IPS-20b (cell line): ENCODE results near the gene NOXA1.

ENCODE experiments used
- H3K27ac ChIP-seq: one replicate; pipeline ENCODE4 v1.5.1; 2013; ENCODE audit warnings: low read length
- H3K27me3 ChIP-seq: 2 replicates; pipeline ENCODE4 v1.6.1; 2013; ENCODE audit warnings: mild to moderate bottlenecking, low read length, inconsistent platforms; ENCODE audit not compliant: insufficient read depth
- H3K36me3 ChIP-seq: 2 replicates; pipeline ENCODE4 v1.6.1; 2013; ENCODE audit warnings: low read depth, mild to moderate bottlenecking, inconsistent platforms, low read length, moderate library complexity; ENCODE audit not compliant: insufficient read depth
- H3K4me1 ChIP-seq: 2 replicates; pipeline ENCODE4 v1.6.1; 2013; ENCODE audit warnings: mild to moderate bottlenecking, control low read depth, inconsistent platforms, low read length, moderate library complexity; ENCODE audit not compliant: insufficient read depth
- H3K4me3 ChIP-seq: 2 replicates; pipeline ENCODE4 v1.5.1; 2013; ENCODE audit warnings: mild to moderate bottlenecking, low read length, inconsistent platforms
- H3K9ac ChIP-seq: 2 replicates; pipeline ENCODE4 v1.6.1; 2013; ENCODE audit warnings: low read depth, mild to moderate bottlenecking, inconsistent platforms, low read length, moderate library complexity
- H3K9me3 ChIP-seq: 2 replicates; pipeline ENCODE4 v1.6.1; 2013; ENCODE audit warnings: mild to moderate bottlenecking, low read depth, low read length, inconsistent platforms; ENCODE audit not compliant: insufficient read depth

NOXA1 gene

GRCh38 chr9:137433349-137433915, 10.2 kb downstream of the NOXA1 start:
- H3K9ac ChIP-seq = no peak overlapping the region
- no peaks in the 10 kb centered on the region for H3K9me3 ChIP-seq
- no peak overlapping the region for H3K27ac ChIP-seq
- H3K27me3 ChIP-seq = no peaks in the 10 kb centered on the region
- no peaks in the 10 kb centered on the region for H3K4me1 ChIP-seq
- no peaks in the 10 kb centered on the region for H3K36me3 ChIP-seq
- no peak overlapping the region for H3K4me3 ChIP-seq

- Histone ChIP-seq H3K9ac (no peak overlapping the region), H3K27me3 (no peaks in the 10 kb centered on the region), H3K9me3 (no peaks in the 10 kb centered on the region), H3K27ac (no peak overlapping the region), H3K4me1 (no peaks in the 10 kb centered on the region), H3K36me3 (no peaks in the 10 kb centered on the region), H3K4me3 (no peak overlapping the region)
Measured at GRCh38 chr9:137433916-137434431, 10.8 kb downstream of the NOXA1 start.

- Histone ChIP-seq H3K27me3 (no peaks in the 10 kb centered on the region), H3K27ac (no peak overlapping the region), H3K9ac (no peak overlapping the region), H3K36me3 (no peaks in the 10 kb centered on the region), H3K9me3 (no peaks in the 10 kb centered on the region), H3K4me3 (no peak overlapping the region), H3K4me1 (no peaks in the 10 kb centered on the region)
Measured at GRCh38 chr9:137434498-137435380, 11.5 kb downstream of the NOXA1 start.

- no peaks in the 10 kb centered on the region for H3K36me3 ChIP-seq
- no peak overlapping the region for H3K9ac ChIP-seq
- H3K27me3 ChIP-seq = no peaks in the 10 kb centered on the region
- H3K4me3 ChIP-seq = no peak overlapping the region
- H3K27ac ChIP-seq = no peak overlapping the region
- H3K4me1 ChIP-seq = no peaks in the 10 kb centered on the region
- no peaks in the 10 kb centered on the region for H3K9me3 ChIP-seq
Measured at GRCh38 chr9:137435381-137435891, 12.2 kb downstream of the NOXA1 start.

DNA sequence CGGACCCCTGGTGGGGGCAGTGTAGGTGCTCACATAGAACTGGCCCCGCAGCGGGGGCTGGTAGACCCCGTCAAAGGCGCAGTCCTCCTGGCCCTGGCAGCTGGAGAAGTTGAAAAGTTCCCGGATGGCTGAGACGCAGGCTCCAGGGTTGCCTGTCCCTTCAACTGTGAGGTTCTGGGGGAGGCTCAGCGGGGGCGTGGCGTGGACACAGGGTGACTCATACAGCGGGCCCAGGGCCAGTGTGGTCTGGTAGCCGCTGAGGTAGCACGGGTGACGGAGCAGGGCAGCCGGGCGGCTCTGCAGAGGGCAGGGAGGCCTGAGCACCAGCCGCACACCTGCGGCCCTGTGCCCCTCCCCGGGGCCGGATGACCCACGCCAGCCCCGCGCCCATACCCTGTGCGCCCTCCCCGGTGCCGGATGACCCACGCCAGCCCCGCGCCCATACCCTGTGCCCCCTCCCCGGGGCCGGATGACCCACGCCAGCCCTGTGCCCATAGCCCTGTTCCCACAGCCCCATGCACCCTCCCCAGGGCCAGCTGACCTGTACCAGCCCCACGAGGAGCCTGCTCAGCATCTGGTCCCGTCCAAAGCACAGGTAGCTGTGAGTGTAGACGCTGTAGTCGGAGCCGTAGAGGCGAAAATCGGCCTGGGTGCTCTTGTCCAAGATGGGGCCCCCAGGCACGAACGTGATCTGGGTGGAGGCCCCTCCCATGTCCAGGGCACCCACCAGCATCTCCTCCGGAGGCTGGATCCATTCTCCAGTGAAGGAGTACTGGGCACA, 13.0 kb downstream of the NOXA1 start:
- Histone ChIP-seq H3K27ac (no peak overlapping the region), H3K27me3 (no peaks in the 10 kb centered on the region), H3K4me1 (no peaks in the 10 kb centered on the region), H3K9me3 (no peaks in the 10 kb centered on the region), H3K4me3 (no peak overlapping the region), H3K36me3 (no peaks in the 10 kb centered on the region), H3K9ac (no peak overlapping the region)

DNA sequence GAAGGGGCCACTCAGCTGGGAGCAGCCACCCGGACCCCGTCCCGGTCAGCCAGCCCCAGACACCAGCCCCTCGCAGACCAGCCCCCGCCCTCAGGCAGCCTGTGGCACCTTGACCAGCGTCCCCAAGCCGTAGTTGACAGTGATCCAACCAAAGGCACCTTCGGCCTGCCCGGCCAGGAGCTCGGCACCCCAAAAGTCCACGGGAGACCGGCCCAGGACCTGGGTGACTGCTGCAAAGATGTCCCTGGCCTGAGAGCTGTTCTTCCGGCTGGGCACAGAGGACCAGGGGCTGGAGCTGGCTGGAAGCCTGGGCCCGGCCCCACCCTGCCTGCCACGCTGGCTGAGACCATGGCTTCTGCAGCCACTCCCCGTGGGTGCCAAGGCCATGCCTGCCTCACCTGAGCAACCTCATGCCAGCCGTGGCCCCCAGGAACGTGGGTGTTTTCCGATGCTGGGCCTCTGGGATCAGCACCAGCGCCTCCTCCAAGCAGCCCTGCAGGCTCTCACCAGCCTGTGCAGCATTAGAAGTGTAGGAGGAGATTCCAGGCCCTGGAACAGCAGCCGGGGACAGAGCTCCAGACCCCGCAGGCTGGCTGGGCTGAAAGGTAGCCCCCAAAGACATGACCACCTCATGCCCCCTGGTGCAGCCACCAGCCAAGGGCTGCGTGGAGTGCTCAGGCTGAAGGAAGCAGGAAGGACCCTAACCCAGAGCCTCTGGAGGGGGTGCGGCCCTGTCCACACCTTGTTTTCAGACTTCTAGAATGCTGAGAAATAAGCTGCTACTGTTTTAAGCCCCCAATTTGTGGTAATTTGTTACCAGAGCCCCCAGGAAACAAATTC, 13.8 kb downstream of the NOXA1 start:
- H3K27me3 ChIP-seq = peaks cover 2% of the 10 kb centered on the region; the same call in 1 of the 2 replicates
- H3K4me1 ChIP-seq = no peaks in the 10 kb centered on the region
- no peak overlapping the region for H3K9ac ChIP-seq
- no peaks in the 10 kb centered on the region for H3K36me3 ChIP-seq
- H3K27ac ChIP-seq = no peak overlapping the region
- H3K4me3 ChIP-seq = no peak overlapping the region
- no peaks in the 10 kb centered on the region for H3K9me3 ChIP-seq

GRCh38 chr9:137437691-137438590, 14.7 kb downstream of the NOXA1 start:
- no peaks in the 10 kb centered on the region for H3K9me3 ChIP-seq
- H3K27me3 ChIP-seq = peaks cover 9% of the 10 kb centered on the region; the same call in 1 of the 2 replicates
- H3K4me3 ChIP-seq = no peak overlapping the region
- H3K4me1 ChIP-seq = no peaks in the 10 kb centered on the region
- H3K36me3 ChIP-seq = no peaks in the 10 kb centered on the region
- H3K27ac ChIP-seq = no peak overlapping the region
- no peak overlapping the region for H3K9ac ChIP-seq

DNA sequence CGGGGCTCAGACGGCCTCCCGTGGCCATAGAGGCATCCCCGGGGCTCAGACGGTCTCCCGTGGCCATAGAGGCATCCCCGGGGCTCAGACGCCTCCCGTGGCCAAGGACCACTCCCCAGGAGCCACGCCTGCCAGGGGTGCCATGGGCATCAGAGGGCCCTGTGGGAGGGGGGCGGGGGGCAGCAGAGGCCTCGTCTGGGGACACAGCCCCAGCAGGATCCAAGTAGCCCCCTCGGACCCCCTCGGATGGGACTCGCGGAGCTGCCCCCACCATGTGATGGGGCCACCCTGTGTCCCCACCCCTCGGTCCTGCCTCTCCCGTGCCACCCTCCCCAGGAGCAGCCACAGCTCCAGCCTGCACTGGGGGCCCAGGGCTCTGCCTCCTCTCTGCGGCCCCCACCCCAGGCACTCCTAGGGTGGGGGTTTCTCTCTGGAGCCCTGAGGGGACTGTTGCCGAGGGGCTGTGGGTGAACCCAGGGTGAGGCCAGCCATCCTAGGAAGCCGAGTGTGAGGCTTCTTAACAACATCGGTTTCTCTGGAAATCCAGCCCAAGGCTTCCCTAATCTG, 15.5 kb downstream of the NOXA1 start:
- H3K4me1 ChIP-seq = no peaks in the 10 kb centered on the region
- no peaks in the 10 kb centered on the region for H3K36me3 ChIP-seq

DNA sequence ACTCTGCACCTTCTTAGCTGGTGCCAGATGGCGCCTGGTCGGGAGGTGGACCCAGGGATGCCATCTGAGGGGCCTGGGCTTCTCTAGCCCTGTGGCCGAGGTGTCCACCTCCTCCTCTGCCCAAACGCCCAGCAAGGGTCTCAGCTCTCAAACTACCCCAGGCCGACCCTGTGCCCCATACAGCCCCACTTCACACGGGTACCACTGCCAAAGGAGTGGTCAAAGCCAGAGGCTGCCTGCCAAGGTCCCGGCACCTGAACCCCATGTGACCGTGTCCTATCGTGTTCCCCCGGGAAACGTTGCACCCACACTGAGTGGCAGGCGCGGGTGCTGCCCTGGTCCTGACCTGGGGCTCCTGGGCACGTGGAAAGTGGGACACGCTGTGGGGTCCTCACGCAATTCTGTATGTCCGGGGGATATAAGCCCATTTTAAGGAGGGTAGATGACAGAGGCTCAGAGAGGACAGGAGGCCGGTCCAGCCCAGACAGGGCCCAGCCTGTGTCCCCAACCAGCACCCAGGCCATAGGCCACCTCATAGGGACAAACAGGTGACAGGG, 16.0 kb downstream of the NOXA1 start:
- no peaks in the 10 kb centered on the region for H3K9me3 ChIP-seq
- H3K27ac ChIP-seq = no peak overlapping the region
- peaks cover 9% of the 10 kb centered on the region; the same call in 1 of the 2 replicates for H3K27me3 ChIP-seq
- no peaks in the 10 kb centered on the region for H3K4me1 ChIP-seq
- H3K4me3 ChIP-seq = no peak overlapping the region
- no peaks in the 10 kb centered on the region for H3K36me3 ChIP-seq
- no peak overlapping the region for H3K9ac ChIP-seq

More for the DNA sequence above, 15.5 kb downstream of the NOXA1 start:
- Histone ChIP-seq H3K4me3 (no peak overlapping the region), H3K27me3 (peaks cover 9% of the 10 kb centered on the region; the same call in 1 of the 2 replicates), H3K9ac (no peak overlapping the region), H3K27ac (no peak overlapping the region), H3K9me3 (no peaks in the 10 kb centered on the region)
